Right ventricle myocardium superior (tissue), 1 donor: ENCODE data around the gene MINPP1. TPM values are rescaled to one million over a fixed set of nuclear protein-coding genes. Genes with fewer than 3 reads are reported as not detected.
A peak's percentile ranks its signal among the peaks of the same experiment; 100 is the strongest.
"Not testable (repeated sequence)": the region's sequence is repeated elsewhere in the genome, so short reads cannot be mapped to it uniquely, and the experiment has no call there.

Experiments used
- ATAC-seq: fragments of 200-7000 bp; cut with Tn5 transposase; one replicate; pipeline ENCODE4 v1.9.1; 2020; ENCODE audit warnings: mild to moderate bottlenecking; ENCODE audit not compliant: poor library complexity
- DNase-seq: peaks from one replicate; pipeline ENCODE4 v3.0.0-alpha.2; 2020
- intact Hi-C: fragments of 100-400 bp; cut with DNase I; formaldehyde crosslinking; loops from one replicate; pipeline ENCODE4 v1.11.2; 2022
- total RNA-seq: library from RNA; stranded (reverse); fragmentation: NEBNext Ultra II Directional; extraction: Animal tissue kit (Norgen Biotek cat#: 25700); gene quantifications from one replicate; pipeline ENCODE4 v1.2.1, GENCODE V29; 2021
- donor health status: DM: no; HTN: yes; CAD: no; lungs with severe emphysema.

The MINPP1 gene
- total RNA-seq, 1 donor from 2014 or later, result 5.5 TPM

- intact Hi-C loops, result no loop called here
- no peak for DNase-seq
- no peak for ATAC-seq
Observed at GRCh38 chr10:87552248-87552929, 47.7 kb downstream of the MINPP1 start.

DNA sequence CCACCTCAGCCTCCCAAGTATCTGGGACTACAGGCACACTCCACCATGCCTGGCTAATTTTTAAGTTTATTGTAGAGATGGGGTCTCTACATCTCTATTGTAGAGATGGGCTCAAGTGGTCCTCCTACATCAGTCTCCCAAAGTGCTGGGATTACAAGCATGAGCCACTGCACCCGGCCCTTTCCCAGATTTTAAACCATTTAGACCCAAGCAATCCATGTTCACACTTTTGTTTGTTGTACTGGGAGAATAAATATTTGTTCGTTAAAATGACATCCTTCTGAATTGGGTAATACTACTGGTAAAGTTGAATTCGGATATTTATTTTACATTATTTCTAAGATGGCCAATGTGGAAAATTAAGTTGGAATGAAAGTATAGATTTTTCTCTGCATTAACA lies 52.7 kb downstream of the MINPP1 start:
- no peak for DNase-seq
- no peak for ATAC-seq
- intact Hi-C loops, result no loop called here

DNA sequence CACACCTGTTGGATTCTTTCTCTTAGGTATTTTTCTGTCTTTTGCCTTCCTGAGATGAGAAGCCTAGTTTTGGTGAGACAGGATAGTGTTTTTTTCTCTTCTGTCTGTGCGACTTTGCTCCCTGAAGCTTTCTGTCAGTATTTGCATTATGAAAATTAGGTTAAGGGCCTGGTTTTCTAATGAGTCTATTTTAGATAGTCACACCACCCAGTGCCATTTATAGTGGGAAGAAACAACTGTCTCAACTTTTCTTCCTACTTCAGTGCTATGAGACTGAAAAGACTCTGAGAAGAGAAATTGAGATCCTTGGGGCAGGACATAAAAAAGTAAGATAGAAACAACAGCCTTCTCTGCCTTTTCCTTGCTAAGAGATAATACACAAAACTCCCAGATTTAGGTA lies 53.6 kb downstream of the MINPP1 start:
- intact Hi-C loops, result no loop called here
- ATAC-seq, result no peak
- no peak for DNase-seq

- ATAC-seq (no peak), DNase-seq (no peak)
- intact Hi-C loops, result no loop called here
Observed at GRCh38 chr10:87559392-87559791, 54.7 kb downstream of the MINPP1 start.

DNA sequence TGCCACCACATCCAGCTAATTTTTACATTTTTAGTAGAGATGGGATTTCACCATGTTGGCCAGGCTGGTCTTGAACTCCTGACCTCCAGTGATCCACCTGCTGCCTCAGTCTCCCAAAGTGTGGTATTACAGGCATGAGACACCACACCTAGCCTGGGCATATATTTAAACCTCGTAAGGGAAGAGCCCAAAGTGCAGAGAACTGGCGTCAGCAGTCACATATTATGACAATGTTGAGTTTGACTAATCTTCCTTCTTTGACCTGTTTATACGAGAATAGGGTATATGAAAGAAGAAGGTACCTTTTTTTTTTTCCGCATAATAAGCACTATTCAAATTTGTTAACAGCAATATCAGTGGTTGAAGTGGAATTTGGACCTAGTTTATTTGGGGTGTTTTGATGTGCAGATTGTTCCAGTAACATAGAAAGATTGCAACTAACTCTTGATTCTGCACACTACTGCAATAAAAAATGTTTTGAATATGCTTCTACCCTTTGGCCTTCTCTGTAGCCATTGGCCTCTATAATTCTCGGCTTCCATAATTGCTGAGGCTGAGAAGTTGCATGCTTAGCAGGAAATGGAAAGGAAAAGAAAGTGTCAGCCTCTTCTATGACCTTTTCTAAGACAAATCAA lies 55.9 kb downstream of the MINPP1 start:
- ATAC-seq (no peak), DNase-seq (no peak)
- intact Hi-C loops, result no loop called here

- ATAC-seq, result no peak
Observed at GRCh38 chr10:87562750-87563149, 58.1 kb downstream of the MINPP1 start.

DNA sequence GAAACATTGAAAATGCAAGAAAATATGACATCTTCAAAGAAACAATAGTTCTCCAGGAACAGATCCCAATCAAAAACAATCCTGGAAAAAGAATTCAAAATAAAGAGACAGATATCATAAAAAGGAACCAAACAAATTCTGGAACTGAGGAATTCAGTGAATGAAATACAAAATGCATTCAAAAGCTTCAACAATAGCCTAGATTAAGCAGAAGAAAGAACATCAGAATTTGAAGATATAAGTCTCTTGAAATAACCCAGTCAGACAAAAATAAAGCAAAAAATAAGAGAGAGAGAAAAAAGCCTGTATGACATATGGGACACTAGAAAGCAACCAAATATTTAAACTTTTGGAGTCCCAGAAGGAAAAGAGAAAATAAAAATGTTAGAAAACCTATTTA lies 60.3 kb downstream of the MINPP1 start:
- no peak for ATAC-seq
- intact Hi-C loops, result no loop called here
- DNase-seq, result no peak

More at GRCh38 chr10:87562750-87563149, 58.1 kb downstream of the MINPP1 start:
- DNase-seq, result no peak
- intact Hi-C loops, result no loop called here

DNA sequence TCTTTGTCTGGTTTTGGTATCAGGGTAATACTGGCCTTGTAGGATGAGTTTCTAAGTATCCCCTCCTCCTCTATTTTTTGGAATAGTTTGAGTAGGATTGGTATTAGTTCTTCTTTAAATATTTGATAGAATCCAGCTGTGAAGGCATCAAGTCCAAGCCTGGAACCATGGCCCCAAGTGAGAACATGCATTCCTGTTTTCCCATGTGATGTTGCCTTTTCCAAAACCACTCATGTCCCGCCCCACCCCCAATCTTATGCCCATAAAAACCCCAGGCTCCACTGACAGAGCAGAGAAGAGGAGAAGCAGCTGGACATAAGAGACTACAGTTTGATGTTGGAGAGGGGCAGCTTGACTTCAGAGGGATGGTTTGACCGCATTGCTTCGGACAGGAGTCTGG lies 71.2 kb downstream of the MINPP1 start:
- DNase-seq (no peak), ATAC-seq (no peak)
- intact Hi-C loops, result no loop called here

- ATAC-seq (no peak), DNase-seq (no peak)
- intact Hi-C loops, result no loop called here
Observed at GRCh38 chr10:87578160-87578841, 73.6 kb downstream of the MINPP1 start.

GRCh38 chr10:87578842-87579401 lies 74.2 kb downstream of the MINPP1 start:
- ATAC-seq (no peak), DNase-seq (no peak)
- intact Hi-C loops, result no loop called here

GRCh38 chr10:87579563-87579962 lies 74.9 kb downstream of the MINPP1 start:
- ATAC-seq (no peak), DNase-seq (no peak)
- intact Hi-C loops, result no loop called here

DNA sequence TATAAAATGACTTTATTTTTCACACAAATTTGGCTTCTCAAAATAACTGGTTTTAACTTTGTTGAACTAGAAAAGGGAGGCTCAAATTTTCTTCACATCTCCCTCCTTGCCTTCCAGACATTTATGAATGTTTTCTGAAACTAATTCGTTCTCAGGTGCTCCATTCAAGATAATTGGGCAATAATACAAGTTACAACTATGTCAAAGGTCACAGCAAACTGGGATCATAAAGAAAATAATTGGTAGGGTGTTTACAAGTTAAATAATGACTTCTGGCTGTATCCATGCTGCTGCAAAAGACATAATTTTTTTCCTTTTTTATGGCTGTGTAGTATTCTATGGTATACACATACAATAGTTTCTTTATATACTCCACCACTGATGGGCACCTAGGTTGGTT lies 75.3 kb downstream of the MINPP1 start:
- DNase-seq, result no peak
- ATAC-seq, result no peak
- intact Hi-C loops, result no loop called here

GRCh38 chr10:87585565-87586514 lies 81.1 kb downstream of the MINPP1 start:
- no peak for ATAC-seq
- no peak for DNase-seq
- intact Hi-C loops, result no loop called here

DNA sequence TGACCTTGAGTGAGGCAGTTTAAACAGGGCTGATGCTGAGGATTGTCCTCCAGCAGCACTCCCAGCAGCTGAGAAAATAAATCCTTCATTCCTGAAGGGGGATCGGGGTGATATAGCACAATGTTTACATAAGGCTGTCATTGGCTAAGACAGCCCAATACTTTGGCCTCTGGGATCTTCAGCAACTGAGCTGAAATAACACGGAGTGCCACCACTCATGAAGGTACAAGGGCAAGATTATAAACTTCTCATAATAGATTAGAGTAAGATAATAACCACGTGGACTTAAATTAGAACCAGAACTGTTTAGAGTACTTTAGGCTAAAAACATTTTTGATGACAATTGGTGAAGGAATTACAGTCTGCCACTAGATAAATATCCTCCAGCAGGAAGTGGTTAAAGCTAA lies 85.0 kb downstream of the MINPP1 start:
- DNase-seq (no peak), ATAC-seq (no peak)
- intact Hi-C loops, result no loop called here

GRCh38 chr10:87590705-87591588 lies 86.3 kb downstream of the MINPP1 start:
- DNase-seq, result no peak
- no peak for ATAC-seq

DNA sequence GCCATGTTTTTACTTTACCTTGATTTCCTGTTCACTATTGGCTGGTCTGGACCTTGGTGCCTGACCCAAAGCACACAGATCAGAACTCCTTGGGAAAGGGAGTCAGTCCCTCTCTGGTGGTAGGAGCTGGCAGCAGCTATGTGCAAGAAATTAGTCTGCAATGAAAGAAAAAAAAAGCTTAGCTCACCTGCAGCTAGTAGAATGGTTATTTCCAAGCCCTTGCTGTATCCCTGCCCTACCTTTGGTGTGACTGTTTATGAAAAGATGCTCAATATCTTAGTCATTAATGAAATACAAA lies 86.8 kb downstream of the MINPP1 start:
- ATAC-seq (no peak), DNase-seq (no peak)
- intact Hi-C loops, result no loop called here

More at GRCh38 chr10:87590705-87591588, 86.3 kb downstream of the MINPP1 start:
- intact Hi-C loops, result no loop called here

DNA sequence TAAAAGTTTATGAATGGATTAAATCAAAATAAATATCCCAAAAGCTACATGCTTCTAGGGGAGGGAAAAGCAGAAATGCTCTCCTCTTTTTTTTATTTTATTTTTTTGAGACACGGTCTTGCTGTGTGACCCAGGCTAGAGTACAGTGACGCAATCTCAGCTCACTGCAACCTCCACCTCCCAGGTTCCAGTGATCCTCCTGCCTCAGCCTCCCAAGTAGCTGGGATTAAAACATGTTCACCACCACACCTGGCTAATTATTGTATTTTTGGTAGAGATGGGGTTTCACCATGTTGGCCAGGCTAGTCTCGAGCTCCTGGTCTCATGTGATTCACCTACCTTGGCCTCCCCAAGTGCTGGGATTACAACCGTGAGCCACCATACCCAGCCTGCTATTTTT lies 88.2 kb downstream of the MINPP1 start:
- ATAC-seq, DNase-seq, intact Hi-C loops: not testable (repeated sequence)

- DNase-seq, result no peak
- intact Hi-C loops, result no loop called here
- ATAC-seq, result peak; percentile 41
Observed at GRCh38 chr10:87593702-87594101, 89.0 kb downstream of the MINPP1 start.
